ENCODE measurements around the gene DSCAM.

DNA sequence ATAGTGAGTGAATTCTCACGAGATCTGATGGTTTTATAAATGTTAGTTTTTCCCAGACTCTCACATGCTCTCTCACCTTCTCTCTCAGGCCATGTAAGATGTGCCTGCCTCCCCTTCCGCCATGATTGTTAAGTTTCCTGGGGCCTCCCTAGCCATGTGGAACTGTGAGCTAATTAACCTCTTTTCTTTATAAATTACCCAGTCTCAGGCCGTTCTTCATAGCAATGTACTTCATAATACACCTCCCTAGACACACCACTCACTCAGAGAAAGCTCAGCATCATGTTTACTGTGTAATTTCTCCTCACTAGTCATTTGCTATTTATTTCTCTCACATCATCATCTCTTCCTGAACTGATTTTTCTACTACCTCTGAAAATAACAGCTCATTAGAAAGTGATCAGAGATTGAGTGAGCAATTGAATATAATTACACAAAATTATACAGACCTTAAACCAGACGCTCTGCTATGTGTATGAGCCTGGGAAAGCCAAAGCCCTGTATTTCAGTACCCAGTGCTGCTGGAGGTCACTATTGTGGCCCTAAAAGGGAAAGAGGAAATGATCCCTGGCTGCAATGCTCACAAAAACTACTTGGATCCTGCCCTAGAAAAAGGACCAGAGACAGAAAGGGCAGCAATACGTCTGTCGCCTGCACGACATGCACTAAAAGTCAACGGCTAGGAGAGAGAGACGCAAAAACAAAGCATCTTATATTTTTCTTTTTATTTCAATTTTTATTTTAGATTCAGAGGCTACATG lies 284.5 kb downstream of the DSCAM start:
- TF ChIP-seq, protein P1, sequence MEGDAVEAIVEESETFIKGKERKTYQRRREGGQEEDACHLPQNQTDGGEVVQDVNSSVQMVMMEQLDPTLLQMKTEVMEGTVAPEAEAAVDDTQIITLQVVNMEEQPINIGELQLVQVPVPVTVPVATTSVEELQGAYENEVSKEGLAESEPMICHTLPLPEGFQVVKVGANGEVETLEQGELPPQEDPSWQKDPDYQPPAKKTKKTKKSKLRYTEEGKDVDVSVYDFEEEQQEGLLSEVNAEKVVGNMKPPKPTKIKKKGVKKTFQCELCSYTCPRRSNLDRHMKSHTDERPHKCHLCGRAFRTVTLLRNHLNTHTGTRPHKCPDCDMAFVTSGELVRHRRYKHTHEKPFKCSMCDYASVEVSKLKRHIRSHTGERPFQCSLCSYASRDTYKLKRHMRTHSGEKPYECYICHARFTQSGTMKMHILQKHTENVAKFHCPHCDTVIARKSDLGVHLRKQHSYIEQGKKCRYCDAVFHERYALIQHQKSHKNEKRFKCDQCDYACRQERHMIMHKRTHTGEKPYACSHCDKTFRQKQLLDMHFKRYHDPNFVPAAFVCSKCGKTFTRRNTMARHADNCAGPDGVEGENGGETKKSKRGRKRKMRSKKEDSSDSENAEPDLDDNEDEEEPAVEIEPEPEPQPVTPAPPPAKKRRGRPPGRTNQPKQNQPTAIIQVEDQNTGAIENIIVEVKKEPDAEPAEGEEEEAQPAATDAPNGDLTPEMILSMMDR (conservative IDR thresholded peaks at IDR 0.05 in 1 of 2, IDR thresholded peaks at IDR 0.05 in 1 of 2; ENCODE audit: low read depth in 1 of 2, low read length in 2 of 2), result no peak
- TF ChIP-seq EZH2 (IDR thresholded peaks at IDR 0.05; ENCODE audit: low read length, missing control alignments), result no peak
